LNCaP clone FGC (cell line): ENCODE results near the gene LIN9.

ENCODE experiments used
- DNase-seq: peaks from one replicate; pipeline ENCODE4 v3.0.0-alpha.2; 2011; ENCODE audit warnings: low read depth
- H3K4me3 ChIP-seq: 2 replicates; pipeline ENCODE4 v1.5.1; 2011; ENCODE audit warnings: mild to moderate bottlenecking, low read depth, low read length, control low read depth
- CTCF ChIP-seq: IDR thresholded peaks from 2 replicates; pipeline ENCODE4 v1.5.1; 2012; ENCODE audit warnings: mild to moderate bottlenecking; ENCODE audit not compliant: control insufficient read depth, insufficient read depth; ENCODE audit errors: extremely low read depth

The LIN9 gene

GRCh38 chr1:226309398-226310244 is 657 bp upstream of the LIN9 start:
- H3K4me3 ChIP-seq: peak overlapping the region; percentile 94
- TF ChIP-seq CTCF: no peak
- no peak for DNase-seq

GRCh38 chr1:226308166-226308722 is 720 bp downstream of the LIN9 start:
- DNase-seq: no peak
- H3K4me3 ChIP-seq: peak overlapping the region; percentile 94
- TF ChIP-seq CTCF: no peak

- TF ChIP-seq CTCF: no peak
- H3K4me3 ChIP-seq: no peak overlapping the region
- no peak for DNase-seq
Measured at GRCh38 chr1:226306425-226306824, 2.5 kb downstream of the LIN9 start.

- no peak for DNase-seq
- TF ChIP-seq CTCF: no peak
- no peak overlapping the region for H3K4me3 ChIP-seq
Measured at GRCh38 chr1:226305184-226305583, 3.8 kb downstream of the LIN9 start.

GRCh38 chr1:226304291-226304955 is 4.5 kb downstream of the LIN9 start:
- H3K4me3 ChIP-seq: no peak overlapping the region
- no peak for DNase-seq
- no peak for TF ChIP-seq CTCF

- no peak overlapping the region for H3K4me3 ChIP-seq
- no peak for DNase-seq
- no peak for TF ChIP-seq CTCF
Measured at GRCh38 chr1:226302731-226303130, 6.2 kb downstream of the LIN9 start.
